ENCODE results near the gene ADK. TPM values are rescaled to one million over a fixed set of nuclear protein-coding genes. Genes with fewer than 3 reads are reported as not detected.

ADK gene
- total and polyA plus RNA-seq, 2 of the 13 experiments (the other 11 are each of a cell fraction or from before 2014, with no cell fraction given), result 48.6 to 79.1 TPM

DNA sequence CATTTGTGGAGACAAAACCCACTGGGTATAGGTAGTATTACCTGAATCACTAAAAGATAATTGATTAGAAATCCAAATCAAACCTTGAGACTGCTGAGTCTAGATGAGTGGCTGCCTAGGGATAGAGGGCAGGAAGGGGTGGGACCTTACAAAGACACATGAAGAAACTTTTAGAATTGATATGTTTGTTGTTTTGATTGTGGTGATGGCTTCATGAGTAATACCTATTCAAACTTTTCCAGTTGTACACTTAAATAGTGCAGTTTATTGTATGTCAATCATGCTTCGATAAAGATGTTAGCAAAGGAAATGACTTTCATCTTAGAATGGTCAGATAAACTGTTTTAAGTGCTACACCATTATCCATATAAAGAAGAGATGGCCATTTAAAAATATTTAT is 486.7 kb downstream of the ADK start (continued):
- no peak for TF ChIP-seq ZNF761 (CRISPR knock-in tag; conservative IDR thresholded peaks at IDR 0.05)
- TF ChIP-seq, protein P1, sequence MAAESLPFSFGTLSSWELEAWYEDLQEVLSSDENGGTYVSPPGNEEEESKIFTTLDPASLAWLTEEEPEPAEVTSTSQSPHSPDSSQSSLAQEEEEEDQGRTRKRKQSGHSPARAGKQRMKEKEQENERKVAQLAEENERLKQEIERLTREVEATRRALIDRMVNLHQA (CRISPR knock-in tag; IDR thresholded peaks at IDR 0.05), result no peak
- TF ChIP-seq, protein P2, sequence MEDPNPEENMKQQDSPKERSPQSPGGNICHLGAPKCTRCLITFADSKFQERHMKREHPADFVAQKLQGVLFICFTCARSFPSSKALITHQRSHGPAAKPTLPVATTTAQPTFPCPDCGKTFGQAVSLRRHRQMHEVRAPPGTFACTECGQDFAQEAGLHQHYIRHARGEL (CRISPR knock-in tag; IDR thresholded peaks at IDR 0.05), result no peak
- TF ChIP-seq ZNF75D (CRISPR knock-in tag; IDR thresholded peaks at IDR 0.05; ENCODE audit: borderline replicate concordance), result no peak
- TF ChIP-seq, protein P3, sequence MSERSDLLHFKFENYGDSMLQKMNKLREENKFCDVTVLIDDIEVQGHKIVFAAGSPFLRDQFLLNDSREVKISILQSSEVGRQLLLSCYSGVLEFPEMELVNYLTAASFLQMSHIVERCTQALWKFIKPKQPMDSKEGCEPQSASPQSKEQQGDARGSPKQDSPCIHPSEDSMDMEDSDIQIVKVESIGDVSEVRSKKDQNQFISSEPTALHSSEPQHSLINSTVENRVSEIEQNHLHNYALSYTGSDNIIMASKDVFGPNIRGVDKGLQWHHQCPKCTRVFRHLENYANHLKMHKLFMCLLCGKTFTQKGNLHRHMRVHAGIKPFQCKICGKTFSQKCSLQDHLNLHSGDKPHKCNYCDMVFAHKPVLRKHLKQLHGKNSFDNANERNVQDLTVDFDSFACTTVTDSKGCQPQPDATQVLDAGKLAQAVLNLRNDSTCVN (CRISPR knock-in tag; IDR thresholded peaks at IDR 0.05; ENCODE audit: borderline replicate concordance), result no peak
- no peak for TF ChIP-seq ZNF367 (CRISPR knock-in tag; IDR thresholded peaks at IDR 0.05; ENCODE audit: borderline replicate concordance)
- TF ChIP-seq, protein P4, sequence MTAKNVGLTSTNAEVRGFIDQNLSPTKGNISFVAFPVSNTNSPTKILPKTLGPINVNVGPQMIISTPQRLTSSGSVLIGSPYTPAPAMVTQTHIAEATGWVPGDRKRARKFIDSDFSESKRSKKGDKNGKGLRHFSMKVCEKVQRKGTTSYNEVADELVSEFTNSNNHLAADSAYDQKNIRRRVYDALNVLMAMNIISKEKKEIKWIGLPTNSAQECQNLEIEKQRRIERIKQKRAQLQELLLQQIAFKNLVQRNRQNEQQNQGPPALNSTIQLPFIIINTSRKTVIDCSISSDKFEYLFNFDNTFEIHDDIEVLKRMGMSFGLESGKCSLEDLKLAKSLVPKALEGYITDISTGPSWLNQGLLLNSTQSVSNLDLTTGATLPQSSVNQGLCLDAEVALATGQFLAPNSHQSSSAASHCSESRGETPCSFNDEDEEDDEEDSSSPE (CRISPR knock-in tag; IDR thresholded peaks at IDR 0.05), result no peak
- TF ChIP-seq TCF12 (IDR thresholded peaks at IDR 0.05), result no peak
- TF ChIP-seq TCF12 (CRISPR knock-in tag; IDR thresholded peaks at IDR 0.05), result no peak
- TF ChIP-seq ZNF660 (CRISPR knock-in tag; IDR thresholded peaks at IDR 0.05; ENCODE audit: borderline replicate concordance, low read depth), result no peak
- TF ChIP-seq ZNF292 (CRISPR knock-in tag; IDR thresholded peaks at IDR 0.05; ENCODE audit: borderline replicate concordance, low read depth), result no peak
- TF ChIP-seq HNRNPH1 (optimal IDR thresholded peaks at IDR 0.05; ENCODE audit: low read depth, low read length), result no peak
- TF ChIP-seq, protein P5, sequence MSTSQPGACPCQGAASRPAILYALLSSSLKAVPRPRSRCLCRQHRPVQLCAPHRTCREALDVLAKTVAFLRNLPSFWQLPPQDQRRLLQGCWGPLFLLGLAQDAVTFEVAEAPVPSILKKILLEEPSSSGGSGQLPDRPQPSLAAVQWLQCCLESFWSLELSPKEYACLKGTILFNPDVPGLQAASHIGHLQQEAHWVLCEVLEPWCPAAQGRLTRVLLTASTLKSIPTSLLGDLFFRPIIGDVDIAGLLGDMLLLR (CRISPR knock-in tag; IDR thresholded peaks at IDR 0.05), result no peak
